ENCODE measurements around the gene JAG2.

DNA sequence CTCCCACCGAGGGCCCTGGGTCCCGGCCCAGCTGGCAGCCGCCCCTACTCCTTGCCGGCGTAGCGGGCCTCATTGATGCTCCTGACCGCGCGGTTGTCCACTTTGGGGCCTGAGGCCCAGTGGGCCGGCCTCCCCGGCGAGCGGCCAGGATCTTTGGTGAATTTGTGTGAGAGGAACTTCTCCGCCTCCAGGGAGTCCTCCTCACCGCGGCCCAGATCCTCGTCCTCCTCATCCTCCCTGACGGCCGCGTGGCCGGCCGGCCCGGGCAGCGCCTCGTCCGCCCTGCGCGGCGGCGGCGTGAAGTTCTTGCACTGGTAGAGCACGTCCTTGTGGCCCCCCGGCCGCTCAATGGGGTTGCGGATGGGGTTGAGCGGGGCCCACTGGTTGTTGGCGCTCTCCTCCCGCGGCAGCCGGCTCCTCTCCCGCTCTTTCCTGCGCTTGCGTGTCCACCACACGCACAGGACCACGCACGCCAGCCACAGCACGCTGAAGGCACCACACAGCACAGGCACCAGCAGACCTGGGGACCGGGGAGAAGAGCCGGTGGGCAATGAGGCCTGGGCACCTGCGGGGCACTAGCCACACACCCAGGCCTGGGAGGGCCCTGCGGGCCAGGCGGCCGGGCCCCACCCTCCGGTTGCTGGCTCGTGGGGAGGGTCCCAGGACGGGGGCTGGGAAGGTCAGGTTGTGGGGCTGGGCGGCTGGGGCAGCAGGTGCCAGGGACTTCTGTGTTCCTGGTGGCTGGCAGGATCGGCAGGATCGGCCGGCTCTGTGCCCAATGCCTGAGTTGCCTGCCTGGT, 25.7 kb downstream of the JAG2 start:
- no peak for TF ChIP-seq POLR2A (IDR thresholded peaks at IDR 0.05; ENCODE audit: low read depth)
- TF ChIP-seq POLR2AphosphoS5 (IDR thresholded peaks at IDR 0.05), result no peak
